ENCODE results near the gene HIKESHI.
"Not testable (repeated sequence)": the region's sequence is repeated elsewhere in the genome, so short reads cannot be mapped to it uniquely, and the experiment has no call there.

HIKESHI gene, protein sequence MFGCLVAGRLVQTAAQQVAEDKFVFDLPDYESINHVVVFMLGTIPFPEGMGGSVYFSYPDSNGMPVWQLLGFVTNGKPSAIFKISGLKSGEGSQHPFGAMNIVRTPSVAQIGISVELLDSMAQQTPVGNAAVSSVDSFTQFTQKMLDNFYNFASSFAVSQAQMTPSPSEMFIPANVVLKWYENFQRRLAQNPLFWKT

DNA sequence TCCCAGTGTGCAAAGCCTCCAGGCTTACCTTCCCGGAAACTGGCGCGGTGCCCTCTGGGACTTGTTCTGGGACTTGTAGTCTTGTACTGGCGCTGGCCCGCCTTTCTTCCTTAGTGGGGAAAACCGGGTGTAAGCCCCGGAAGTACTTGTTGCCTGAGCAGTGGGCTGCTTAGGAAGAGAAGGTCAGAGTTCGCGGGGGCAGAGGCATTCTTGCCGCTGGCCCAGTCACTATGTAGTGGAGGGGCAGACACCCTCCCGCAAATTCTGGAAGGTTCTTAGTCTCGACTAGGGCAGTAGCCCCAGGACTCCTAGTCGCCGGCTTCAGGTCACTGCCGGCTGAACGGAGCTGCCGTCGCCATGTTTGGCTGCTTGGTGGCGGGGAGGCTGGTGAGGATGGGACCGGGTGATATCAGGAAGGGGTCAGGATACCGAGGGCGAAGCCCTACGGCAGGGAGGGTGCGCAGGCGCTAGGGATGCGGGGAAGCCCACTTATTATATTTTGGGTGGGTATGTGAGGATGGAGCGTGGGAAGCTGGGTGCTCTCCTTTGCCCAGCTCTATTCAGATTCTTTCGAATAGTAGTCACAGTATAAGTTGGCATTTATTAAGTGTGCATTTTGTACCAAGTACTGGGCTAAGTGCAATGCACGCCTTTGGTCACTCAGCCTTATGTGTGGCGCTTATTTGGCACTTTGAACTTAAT is at the start of gene HIKESHI:
TSS of gene HIKESHI (plus strand) at position 149 of the 702 bp plus-strand sequence. CDS start at position 358, 209 bp downstream.
- DNase-seq: peak; percentile 99

DNA sequence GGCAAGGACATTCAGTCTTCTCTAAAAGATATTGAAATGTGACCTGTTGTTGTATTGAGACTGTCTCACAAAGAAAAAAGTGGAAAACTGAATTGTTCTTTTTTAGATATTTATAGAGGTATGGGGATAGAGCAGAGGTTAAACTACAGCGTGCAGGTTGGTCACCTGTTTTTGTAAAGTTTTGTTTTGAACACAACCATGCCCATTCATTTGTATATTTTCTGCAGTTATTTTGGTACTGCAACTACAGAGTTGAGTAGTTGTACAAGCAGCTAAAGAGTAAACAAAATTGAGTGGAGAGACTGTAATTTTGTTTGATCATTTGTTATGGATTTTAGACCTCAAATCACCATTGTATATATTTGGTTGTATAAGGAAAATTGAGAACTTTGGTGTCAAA is 46.1 kb upstream of the HIKESHI start:
- no peak for DNase-seq

DNA sequence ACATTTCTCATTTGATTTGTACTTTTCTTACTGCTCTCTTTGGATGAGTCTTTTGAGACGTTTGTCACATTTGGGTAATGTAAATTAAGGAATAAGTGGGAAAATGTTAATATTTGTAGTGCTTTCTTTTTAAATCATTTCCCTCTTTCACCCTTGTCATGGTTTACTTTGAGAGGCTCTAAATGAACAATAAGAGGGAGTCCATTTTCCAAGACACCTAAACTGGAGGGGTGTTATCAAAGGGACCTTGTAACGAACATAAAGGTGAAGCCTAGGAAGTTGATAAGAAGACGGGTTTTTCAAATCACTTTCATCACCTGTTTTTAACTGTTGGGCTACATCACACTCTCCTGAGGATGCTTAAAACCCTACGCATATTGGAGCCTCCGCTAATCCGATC is 45.4 kb upstream of the HIKESHI start:
- DNase-seq: no peak

DNA sequence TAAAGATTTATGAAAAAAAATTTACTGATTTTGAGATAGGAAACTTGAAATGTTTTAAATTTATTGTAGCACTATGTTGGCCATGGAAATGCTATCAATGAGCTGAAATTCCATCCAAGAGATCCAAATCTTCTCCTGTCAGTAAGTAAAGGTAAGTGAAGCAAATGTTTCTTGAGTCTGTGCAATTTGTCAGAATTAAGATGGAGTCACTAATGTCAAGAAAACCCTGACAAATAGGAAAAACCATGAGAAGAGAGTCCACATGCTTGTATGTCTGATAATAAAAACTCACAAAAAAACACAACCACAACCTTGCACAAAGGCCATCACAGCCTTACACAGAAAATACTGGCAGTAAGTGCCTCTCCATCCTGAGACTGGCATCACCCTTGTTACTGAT is 44.6 kb upstream of the HIKESHI start:
- no peak for DNase-seq

DNA sequence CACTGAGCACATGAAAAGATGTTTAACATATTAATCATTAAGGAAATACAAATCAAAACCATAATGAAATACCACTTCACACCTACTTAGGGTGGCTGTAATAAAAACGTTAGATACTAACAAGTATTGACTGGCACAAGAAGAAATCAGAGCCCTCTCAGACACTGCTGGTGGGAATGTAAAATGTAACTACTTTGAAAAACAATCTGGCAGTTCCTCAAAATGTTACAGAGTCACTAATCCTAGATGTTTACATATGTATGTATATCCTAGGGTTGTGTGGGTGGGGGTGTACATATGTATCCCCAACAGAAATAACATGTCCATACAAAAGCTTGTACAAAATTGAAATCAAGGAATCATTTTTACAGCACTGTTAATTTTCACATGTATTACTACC is 42.3 kb upstream of the HIKESHI start:
- no peak for DNase-seq

DNA sequence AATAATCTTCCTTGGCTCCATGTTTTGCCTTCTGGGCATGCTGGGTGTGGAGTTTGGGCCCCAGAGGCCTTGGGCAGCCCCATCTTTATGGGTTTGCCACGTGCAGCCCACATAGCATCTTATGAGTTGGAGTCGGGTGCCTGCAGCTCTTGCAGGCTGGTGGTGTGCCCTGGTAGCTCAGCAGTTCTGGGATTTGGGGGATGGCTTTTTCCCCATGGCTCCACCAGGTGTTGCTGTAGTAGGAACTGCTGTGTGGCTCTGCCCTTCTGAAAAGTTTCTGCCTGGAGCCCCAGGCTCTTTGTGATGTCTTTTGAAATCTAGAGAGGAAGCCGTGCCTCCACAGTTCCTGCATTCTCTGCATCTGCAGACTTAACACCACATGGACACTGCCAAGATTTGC is 40.7 kb upstream of the HIKESHI start:
- DNase-seq: no peak

DNA sequence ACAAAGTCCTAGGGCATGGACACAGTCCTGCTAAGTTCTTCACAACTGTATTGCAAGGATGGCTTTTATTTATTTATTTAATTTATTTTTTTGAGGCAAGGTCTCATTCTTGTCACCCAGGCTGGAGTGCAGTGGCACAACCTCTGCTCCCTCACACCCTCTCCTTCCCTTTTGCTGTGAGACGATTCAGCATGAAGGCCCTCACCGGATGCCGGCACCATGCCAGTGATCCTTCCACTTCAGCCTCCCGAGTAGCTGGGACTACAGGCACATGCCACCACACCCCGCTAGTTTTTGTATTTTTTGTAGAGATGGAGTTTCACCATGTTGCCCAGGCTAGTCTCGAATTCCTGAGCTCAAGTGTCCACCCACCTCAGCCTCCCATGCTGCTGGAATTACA is 39.7 kb upstream of the HIKESHI start:
- DNase-seq: no peak

DNA sequence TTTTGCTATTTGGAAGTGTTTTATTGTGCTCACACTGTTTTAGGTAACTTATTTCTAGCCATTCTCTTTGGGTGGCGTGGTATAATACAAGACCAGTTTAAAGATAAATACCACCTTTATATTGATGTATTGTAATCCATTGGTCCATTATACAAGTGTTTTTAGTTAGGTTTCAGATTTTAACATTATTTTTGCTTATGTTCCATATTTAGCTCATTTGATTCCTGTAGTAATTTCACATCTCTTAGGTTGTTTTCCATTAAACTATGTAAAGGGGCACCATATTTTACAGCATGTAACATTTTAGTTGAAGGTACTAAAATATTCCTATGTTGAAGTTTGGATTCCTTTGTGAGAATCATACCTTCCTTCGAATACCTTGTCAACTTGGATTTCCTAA is 37.4 kb upstream of the HIKESHI start:
- DNase-seq: no peak

DNA sequence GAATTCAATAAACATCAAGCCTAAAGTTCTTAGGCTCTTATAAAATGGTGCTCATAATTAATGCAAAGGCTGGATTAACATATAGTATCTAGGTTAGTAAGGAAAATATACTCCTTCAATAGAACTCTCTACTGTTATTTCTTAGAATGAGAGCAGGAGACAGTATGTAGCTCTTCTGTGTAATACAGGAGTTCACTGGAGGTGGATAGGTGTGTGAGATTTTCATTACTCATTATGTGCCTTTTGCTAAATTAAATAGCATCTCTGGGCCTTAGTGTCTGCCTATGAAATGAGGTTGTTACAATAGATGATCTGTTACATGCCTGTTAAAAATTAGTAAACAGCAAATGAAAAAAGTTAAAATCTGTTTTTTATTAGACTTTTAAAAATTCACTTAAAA is 36.8 kb upstream of the HIKESHI start:
- no peak for DNase-seq

DNA sequence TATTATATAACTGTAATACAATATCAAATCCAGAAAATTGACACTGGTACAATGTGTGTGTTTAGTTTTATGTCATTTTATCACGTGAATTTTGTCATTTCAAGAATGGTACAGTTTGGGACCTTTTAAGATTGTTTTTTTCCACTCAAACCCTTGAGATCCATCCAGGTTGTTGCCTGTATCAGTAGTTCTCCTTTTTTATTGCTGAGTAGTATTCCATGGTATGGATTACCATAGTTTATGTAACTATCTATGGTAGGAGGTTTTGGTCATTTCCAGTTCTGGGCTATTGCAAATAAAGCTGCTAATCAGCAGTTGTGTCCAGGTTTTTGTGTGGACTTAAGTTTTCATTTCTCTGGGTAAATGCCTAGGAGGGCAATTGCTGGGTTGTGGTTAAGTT is 32.4 kb upstream of the HIKESHI start:
- no peak for DNase-seq

DNA sequence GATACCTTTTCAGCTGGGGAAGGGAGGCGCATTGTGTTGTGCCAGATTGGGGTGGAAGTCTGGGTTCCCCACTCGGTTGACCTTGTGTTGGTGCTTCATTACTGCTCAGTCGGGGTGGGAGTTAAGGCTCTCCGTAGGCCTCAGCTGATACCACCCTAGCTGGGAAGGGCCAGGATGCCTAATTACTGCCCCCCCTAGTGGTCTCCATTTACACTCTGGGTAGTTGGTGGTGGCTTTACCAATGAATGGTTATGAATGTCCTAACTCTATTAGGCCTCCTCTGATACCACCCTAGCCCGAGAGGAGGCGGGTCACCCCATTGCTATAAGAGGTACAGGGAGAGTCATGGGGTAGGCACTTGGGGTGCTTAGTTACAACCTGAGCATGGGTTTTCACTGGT is 27.5 kb upstream of the HIKESHI start:
- DNase-seq: peak; percentile 25

DNA sequence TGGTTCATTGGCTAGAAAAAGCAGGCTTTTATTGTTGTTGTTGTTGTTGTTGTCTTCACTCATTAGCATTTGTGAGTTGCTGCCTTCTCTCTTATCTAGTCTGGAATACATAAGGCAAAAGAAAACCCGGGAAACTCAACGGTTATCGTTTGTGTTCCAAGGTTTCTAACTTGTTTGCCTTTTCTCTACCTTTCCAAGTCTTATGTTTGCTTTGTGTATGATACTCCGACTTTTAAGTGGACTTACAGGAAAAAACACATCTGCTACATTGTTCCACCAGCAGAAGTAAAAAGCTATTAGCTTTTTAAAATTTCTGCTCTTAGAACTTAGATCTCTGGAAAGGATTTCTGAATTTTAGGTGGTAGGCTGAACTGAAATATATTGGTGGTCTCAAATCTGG is 27.0 kb upstream of the HIKESHI start:
- DNase-seq: no peak

DNA sequence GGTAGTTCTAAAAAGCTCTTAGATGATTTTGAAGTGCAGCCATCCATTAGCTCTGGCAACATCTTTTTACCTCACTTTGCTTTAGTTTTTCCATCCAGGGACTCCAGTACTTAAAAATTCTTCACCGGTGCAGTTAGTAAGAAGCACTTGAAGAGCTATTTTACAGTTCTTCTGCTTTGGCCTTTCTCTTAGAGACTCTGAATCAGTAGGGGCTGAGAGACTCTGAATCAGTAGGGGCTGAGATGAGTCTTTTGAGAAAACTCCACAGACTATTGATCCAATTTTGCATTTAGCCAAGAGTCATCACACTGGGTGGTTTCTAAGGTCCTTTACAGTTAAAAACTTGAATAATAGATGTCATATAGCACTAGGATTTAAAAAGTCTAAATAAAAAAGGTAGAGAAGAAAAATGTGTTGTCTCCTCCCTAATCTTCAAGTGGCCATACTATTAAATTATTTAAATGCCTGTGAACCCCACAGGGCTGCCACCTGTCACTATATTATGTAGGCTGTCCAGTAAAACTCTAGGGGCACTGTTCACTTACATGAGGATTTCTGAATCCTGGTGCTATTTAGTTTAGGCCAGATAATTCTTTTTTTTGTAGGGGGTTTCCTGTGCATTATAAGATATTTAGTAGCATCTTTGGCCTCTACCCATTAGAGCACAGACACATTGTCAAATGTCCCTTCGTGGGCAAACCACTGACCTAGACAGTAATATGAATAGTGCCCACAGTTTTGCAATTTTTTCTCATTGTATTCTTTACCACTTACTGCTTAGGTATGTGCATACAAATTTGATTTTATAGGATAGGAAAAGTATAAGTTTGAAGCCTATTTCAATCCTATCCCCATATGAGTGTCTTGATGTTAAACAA is 26.3 kb upstream of the HIKESHI start:
- DNase-seq: peak; percentile 18

DNA sequence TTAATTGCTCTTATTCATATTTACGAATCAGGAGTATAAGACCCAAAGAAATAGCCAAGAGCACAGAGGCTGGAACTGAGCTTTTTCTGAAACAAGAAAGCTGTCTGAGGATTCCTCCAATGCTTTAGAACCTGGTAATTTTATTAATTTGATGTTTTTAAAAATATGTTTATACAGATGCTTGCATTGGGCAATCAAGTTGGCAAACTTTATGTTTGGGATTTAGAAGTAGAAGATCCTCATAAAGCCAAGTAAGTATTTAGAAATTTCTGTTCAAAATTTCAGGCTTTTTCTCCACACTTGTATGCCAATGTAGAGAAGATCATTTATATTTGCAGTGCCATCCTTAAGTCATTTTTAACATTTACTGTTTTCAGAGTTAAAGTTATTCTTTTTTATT is 24.3 kb upstream of the HIKESHI start:
- no peak for DNase-seq

DNA sequence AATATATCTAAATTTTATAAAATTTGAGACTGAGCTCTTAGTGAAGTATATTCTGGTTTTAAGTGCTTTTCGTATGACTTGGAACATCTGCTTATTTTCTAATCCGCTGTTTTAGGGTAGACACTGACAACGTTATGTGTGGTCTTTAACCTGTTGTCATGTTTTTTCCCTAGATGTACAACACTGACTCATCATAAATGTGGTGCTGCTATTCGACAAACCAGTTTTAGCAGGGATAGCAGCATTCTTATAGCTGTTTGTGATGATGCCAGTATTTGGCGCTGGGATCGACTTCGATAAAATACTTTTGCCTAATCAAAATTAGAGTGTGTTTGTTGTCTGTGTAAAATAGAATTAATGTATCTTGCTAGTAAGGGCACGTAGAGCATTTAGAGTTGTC is 23.8 kb upstream of the HIKESHI start:
- no peak for DNase-seq

DNA sequence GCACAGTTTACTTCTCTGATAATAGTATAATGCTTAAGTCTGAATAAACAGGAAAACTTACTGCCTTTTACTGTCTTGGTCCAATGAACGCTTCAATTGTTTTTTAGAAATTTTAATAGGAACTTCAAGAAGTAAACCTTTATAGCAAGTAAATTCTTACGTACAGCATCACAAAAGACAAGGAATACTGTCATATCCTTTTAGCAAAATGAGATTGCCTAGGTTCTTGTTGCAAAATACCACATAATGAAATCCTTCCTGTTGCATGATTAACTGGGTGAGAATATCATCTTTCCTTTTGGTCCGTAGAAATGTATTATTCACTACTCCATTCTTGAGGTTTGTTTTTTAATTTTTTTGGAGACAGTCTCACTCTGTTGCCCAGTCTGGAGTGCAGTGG is 22.3 kb upstream of the HIKESHI start:
- DNase-seq: no peak

DNA sequence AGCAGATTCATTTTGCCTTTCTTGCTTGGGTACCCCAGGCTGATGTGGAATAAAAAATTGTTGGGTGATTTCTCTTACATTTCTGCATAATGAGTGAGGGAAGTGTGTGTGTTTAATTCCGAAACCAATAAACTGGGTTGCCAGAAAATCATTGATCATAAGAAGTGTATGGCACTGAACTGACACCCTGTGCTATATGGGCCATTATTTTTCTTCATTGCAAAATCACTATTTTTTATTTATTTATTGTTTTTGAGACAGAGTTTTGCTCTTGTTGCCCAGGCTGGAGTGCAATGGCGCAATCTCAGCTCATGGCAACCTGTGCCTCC is 14.6 kb upstream of the HIKESHI start:
- DNase-seq: no peak

DNA sequence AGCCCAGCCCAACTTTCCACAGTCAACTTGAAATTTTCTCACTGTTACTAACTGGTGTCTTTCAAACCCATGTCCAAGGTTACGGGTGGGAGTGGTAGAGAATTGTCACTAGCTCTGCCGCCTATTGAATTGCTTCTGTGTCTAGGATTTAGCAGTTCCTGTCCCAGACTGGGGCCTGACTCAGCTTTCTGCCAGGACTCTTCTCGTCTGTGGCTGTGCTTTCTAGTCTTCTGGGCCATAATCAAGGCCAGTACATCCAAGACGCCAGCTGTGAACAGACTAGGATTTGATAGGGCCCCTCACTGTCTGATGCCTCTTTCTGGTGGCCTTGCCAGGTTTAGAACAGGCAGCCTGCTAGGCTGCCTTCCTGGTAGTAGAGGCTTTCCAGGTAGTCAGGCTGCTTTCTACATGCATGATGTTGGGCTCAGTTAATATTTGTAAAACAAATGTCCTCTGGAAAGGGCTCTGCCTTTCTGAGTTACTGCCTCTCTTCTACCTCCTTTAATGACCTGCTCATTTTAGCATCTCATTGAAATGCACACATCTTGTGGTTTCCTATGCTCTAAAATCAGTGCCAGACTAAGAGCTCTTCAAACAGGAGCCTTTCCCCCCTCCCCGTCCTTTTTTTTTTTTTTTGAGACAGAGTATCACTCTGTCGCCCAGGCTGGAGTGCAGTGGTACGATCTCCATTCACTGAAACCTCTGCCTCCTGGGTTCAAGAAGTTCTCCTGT is 13.1 kb upstream of the HIKESHI start:
- DNase-seq: peak; percentile 32

DNA sequence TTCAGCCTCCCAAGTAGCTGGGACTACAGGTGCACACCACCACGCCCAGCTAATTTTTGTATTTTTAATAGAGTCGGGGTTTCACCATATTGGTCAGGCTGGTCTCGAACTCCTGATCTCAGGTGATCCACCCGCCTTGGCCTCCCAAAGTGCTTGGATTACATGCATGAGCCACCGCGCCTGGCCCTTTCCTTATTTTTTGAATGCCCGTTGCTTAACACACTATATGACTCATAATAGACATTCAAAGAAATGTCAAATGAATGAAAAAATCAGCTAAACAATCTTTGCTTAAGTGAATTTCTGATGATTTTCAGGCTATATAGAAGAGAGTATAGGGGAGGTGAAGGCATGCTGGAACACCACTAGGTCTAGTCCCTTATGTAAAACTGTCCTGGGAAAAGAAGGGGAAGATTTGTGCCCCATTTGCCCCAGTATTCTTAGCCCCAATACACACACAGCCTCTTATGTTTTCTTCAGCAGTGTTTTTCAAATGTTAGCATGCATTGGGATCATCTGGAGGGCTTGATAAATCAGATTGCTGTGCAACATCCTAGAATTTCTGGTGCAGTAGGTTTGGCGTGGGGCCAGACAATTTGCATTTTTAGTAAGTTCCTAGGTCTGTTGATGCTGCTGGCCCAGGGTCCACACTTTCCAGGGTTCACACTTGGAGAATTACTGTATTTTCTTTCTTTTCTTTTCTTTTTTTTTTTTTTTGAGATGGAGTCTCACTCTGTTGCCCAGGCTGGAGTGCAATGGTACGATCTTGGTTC is 12.3 kb upstream of the HIKESHI start:
- DNase-seq: not testable (repeated sequence)

DNA sequence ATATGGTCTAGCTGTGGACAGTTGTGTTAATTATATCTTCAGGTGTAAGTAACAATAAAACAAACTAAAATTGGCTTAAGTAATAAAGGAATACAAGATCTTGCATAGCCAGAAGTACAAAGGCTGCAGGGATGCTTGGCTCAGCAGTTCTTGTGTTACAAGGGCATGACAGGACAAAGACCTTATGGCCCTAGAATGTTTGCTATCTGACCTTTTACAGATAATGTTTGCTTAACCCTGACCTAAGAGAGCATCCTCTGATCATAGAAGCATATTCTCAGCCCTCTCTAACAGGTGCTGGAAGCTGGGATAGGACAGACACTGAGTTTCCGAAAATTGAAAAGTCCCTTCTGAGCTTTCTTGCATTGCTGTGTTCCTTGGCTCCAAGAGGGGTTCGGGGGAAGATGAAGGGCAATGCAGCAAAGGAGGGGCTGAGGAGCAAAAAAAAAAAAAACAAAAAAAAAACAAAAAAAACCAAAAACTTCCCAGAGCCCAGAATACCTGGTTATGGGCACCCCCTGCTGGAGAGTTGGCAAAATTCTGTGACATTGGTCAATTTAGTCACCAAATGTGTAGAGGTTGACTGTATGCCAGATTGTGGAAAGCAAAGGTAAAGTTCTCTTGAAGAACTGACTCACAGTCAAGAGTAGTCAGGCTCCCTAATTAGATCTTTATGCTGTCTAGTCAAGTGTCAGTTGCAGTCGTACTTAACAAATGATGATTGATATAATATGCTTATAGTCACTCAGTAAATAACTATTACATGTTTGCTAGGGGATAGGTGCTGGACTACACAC is 10.4 kb upstream of the HIKESHI start:
- DNase-seq: peak; percentile 81

DNA sequence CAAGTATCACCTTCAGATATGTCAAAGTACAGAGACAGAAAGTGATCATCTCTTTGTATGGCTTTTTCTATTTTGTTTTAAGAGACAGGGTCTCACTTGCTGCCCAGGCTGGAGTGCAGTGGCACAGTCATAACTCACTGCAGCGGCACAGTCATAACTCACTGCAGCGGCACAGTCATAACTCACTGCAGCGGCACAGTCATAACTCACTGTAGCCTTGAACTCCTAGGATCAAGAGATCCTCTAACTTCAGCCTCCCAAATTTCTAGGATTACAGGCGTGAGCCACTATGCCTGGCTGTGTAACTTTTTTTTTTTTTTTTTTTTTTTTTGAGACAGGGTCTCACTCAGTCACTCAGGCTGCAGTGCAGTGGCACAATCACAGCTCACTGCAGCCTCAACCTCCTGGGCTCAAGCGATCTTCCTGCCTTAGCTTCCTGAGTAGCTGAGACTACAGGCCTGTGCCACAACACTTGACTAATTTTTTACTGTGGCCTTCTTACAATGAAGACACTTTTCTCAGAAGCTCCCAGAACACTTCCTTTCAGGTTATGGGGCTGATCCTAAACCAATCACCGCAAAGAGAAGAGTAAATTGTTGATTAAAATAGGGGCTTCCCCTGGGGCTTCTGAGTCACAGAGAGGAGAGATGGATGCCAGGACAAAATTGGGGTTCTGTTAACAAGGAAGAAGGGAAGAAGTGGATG is 9.0 kb upstream of the HIKESHI start:
- no peak for DNase-seq
